ENCODE measurements around the gene AVPR2. TPM values are rescaled to one million over a fixed set of nuclear protein-coding genes. Genes with fewer than 3 reads are reported as not detected.

Gene AVPR2
- total RNA-seq, 4 donors from 2014 or later = 1.2 to 7.6 (median 4.5) TPM

DNA sequence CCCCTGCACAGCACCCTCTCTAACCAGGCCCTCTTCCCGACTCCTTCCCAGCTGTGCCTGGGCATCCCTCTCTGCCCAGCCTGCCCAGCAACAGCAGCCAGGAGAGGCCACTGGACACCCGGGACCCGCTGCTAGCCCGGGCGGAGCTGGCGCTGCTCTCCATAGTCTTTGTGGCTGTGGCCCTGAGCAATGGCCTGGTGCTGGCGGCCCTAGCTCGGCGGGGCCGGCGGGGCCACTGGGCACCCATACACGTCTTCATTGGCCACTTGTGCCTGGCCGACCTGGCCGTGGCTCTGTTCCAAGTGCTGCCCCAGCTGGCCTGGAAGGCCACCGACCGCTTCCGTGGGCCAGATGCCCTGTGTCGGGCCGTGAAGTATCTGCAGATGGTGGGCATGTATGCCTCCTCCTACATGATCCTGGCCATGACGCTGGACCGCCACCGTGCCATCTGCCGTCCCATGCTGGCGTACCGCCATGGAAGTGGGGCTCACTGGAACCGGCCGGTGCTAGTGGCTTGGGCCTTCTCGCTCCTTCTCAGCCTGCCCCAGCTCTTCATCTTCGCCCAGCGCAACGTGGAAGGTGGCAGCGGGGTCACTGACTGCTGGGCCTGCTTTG is 1.1 kb downstream of the AVPR2 start:
- no peaks in the 10 kb centered on the region for H3K36me3 ChIP-seq
- peaks cover 14 to 39% (median 32%) of the 10 kb centered on the region in 4 donors for H3K4me1 ChIP-seq
- no peak overlapping the region for H3K27ac ChIP-seq (replicated peaks in 1 of 4)
- 87% methylated on average over 12 of the region's 32 CpGs for WGBS
- DNase-seq (ENCODE audit: extremely low spot score) = no peak
- H3K27me3 ChIP-seq = no peaks in the 10 kb centered on the region
- no peaks in the 10 kb centered on the region for H3K9me3 ChIP-seq
- intact Hi-C loops (cut with DNase I) = no loop called here
- peak overlapping the region; percentile 17 to 48 (median 30) for H3K4me3 ChIP-seq
- TF ChIP-seq, protein P1, sequence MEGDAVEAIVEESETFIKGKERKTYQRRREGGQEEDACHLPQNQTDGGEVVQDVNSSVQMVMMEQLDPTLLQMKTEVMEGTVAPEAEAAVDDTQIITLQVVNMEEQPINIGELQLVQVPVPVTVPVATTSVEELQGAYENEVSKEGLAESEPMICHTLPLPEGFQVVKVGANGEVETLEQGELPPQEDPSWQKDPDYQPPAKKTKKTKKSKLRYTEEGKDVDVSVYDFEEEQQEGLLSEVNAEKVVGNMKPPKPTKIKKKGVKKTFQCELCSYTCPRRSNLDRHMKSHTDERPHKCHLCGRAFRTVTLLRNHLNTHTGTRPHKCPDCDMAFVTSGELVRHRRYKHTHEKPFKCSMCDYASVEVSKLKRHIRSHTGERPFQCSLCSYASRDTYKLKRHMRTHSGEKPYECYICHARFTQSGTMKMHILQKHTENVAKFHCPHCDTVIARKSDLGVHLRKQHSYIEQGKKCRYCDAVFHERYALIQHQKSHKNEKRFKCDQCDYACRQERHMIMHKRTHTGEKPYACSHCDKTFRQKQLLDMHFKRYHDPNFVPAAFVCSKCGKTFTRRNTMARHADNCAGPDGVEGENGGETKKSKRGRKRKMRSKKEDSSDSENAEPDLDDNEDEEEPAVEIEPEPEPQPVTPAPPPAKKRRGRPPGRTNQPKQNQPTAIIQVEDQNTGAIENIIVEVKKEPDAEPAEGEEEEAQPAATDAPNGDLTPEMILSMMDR (IDR thresholded peaks at IDR 0.05) = no peak
- TF ChIP-seq POLR2AphosphoS5 (IDR thresholded peaks at IDR 0.05) (no peak), EP300 (IDR thresholded peaks at IDR 0.05) (no peak), POLR2A (IDR thresholded peaks at IDR 0.05; ENCODE audit: low read depth) (no peak)

DNA sequence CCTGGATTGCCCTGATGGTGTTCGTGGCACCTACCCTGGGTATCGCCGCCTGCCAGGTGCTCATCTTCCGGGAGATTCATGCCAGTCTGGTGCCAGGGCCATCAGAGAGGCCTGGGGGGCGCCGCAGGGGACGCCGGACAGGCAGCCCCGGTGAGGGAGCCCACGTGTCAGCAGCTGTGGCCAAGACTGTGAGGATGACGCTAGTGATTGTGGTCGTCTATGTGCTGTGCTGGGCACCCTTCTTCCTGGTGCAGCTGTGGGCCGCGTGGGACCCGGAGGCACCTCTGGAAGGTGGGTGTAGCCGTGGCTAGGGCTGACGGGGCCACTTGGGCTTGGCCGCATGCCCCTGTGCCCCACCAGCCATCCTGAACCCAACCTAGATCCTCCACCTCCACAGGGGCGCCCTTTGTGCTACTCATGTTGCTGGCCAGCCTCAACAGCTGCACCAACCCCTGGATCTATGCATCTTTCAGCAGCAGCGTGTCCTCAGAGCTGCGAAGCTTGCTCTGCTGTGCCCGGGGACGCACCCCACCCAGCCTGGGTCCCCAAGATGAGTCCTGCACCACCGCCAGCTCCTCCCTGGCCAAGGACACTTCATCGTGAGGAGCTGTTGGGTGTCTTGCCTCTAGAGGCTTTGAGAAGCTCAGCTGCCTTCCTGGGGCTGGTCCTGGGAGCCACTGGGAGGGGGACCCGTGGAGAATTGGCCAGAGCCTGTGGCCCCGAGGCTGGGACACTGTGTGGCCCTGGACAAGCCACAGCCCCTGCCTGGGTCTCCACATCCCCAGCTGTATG is 1.8 kb downstream of the AVPR2 start:
- Histone ChIP-seq H3K4me1 (peaks cover 10 to 31% (median 25%) of the 10 kb centered on the region in 4 donors), H3K36me3 (no peaks in the 10 kb centered on the region), H3K27ac (replicated peaks in 1 of 4) (no peak overlapping the region), H3K4me3 (no peak overlapping the region), H3K27me3 (no peaks in the 10 kb centered on the region), H3K9me3 (no peaks in the 10 kb centered on the region)
- intact Hi-C loops (cut with DNase I) = no loop called here
- TF ChIP-seq, protein P1 (IDR thresholded peaks at IDR 0.05) = no peak
- TF ChIP-seq EP300 (IDR thresholded peaks at IDR 0.05) (no peak), POLR2A (IDR thresholded peaks at IDR 0.05; ENCODE audit: low read depth) (no peak), POLR2AphosphoS5 (IDR thresholded peaks at IDR 0.05) (no peak)
- 70% methylated on average over 2 of the region's 27 CpGs for WGBS
- DNase-seq (ENCODE audit: extremely low spot score) = no peak

DNA sequence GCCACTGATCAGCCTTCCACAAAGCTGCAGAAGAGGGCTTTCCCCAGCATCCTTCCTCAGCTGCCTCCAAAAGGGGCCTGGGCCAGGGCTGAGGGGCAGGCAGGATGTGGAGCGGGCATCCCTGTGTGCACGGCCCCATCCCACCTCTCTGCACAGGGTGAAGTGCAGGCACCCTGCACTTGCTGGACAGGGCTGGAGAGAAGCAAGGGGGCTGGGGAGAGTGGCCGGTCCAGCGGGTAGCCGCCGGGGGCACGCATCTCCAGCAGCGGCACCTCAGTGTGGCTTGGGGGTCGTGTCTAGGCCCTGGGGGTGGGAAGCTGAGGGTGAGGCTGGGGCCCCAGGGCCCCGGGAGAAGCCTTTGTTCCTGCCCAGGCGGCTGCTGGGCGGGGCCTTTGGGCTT is 3.0 kb downstream of the AVPR2 start:
- H3K9me3 ChIP-seq = no peaks in the 10 kb centered on the region
- no peaks in the 10 kb centered on the region for H3K36me3 ChIP-seq
- DNase-seq (ENCODE audit: extremely low spot score) = no peak
- 84% methylated on average over 9 of the region's 12 CpGs for WGBS
- peaks cover 6 to 21% (median 15%) of the 10 kb centered on the region in 4 donors for H3K4me1 ChIP-seq
- no peak overlapping the region for H3K4me3 ChIP-seq
- no peaks in the 10 kb centered on the region for H3K27me3 ChIP-seq
- TF ChIP-seq POLR2AphosphoS5 (IDR thresholded peaks at IDR 0.05) (no peak), POLR2A (IDR thresholded peaks at IDR 0.05; ENCODE audit: low read depth) (no peak), EP300 (IDR thresholded peaks at IDR 0.05) (no peak)
- TF ChIP-seq, protein P1 (IDR thresholded peaks at IDR 0.05) = no peak
- H3K27ac ChIP-seq (replicated peaks in 1 of 4) = no peak overlapping the region
- intact Hi-C loops (cut with DNase I) = no loop called here

DNA sequence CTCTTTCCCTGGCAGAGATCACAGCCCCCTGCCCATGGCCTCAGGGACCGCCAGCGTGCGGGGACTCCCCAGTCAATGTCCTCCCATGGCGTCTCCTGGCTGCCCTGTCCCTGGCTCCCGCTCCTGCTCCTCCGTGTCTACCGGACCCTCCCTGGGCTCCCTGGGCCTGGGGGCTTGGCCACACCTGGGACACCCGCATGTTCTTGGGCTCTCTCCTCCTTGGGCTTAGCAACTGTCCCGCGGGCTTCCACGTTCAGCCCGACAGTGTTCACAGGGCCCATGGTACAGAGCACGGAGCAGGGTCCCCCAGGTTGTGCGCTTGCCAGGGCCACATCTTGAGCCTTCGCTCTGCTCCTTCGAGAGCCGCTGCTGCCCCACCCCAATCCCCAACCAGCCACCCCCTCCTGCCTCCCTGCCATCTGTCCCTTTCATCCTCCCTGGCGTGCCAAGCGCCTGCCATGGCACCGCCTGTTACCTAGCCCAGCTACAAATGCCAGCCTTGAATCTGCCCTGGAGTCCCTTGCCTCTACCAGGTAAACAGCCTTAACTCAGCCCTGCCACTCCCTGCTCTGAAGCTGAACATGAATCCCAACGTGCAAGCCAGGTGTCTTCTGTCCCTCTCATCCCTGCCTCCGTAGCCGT is 3.9 kb downstream of the AVPR2 start:
- H3K4me1 ChIP-seq = peaks cover 5 to 14% (median 10%) of the 10 kb centered on the region in 4 donors
- no peak for TF ChIP-seq POLR2AphosphoS5 (IDR thresholded peaks at IDR 0.05)
- TF ChIP-seq POLR2A (IDR thresholded peaks at IDR 0.05; ENCODE audit: low read depth) = no peak
- TF ChIP-seq, protein P1 (IDR thresholded peaks at IDR 0.05) = no peak
- DNase-seq (ENCODE audit: extremely low spot score) = no peak
- no peaks in the 10 kb centered on the region for H3K9me3 ChIP-seq
- no peak overlapping the region for H3K4me3 ChIP-seq
- H3K27me3 ChIP-seq = no peaks in the 10 kb centered on the region
- intact Hi-C loops (cut with DNase I) = no loop called here
- 87% methylated on average over 21 of the region's 23 CpGs for WGBS
- no peaks in the 10 kb centered on the region for H3K36me3 ChIP-seq
- H3K27ac ChIP-seq (replicated peaks in 1 of 4) = no peak overlapping the region

Data from esophagus muscularis mucosa (tissue), 4 donors.